HepG2 (cell line): Measurements from ENCODE around the gene SCGB1D4. TPM values are rescaled to one million over a fixed set of nuclear protein-coding genes. Genes with fewer than 3 reads are reported as not detected.

ENCODE experiments used
- EHMT2 ChIP-seq: fragments of 200-600 bp; sonication (generic); IDR thresholded peaks from 2 replicates; pipeline ENCODE4 v1.7.0; 2017; ENCODE audit warnings: antibody characterized with exemption, low read depth, low read length, borderline replicate concordance
- FOXA1 ChIP-seq, 2 experiments: fragments of 450-650 bp in 1 of 2; sonication (generic) in 1 of 2; formaldehyde crosslinking in 1 of 2; IDR thresholded peaks; 2 replicates each; pipeline versions ENCODE4 v1.4.0 to v1.6.1; 2016 to 2020; ENCODE audit warnings: missing genetic modification reagents in 1 of 2
- IRX3 ChIP-seq: sonication (generic); formaldehyde crosslinking; IDR thresholded peaks from 2 replicates; pipeline ENCODE4 v1.8.1; 2023; ENCODE audit warnings: mild to moderate bottlenecking, low read depth, missing genetic modification reagents, borderline replicate concordance
- MEIS2 ChIP-seq: sonication (generic); formaldehyde crosslinking; IDR thresholded peaks from 2 replicates; pipeline ENCODE4 v1.9.0; 2021; ENCODE audit warnings: mild to moderate bottlenecking, missing genetic modification reagents
- NR2C2 ChIP-seq: sonication (generic); formaldehyde crosslinking; IDR thresholded peaks from 2 replicates; pipeline ENCODE4 v1.4.0; 2020; ENCODE audit warnings: missing genetic modification reagents, mild to moderate bottlenecking, moderate library complexity, borderline replicate concordance
- NR2F2 ChIP-seq: IDR thresholded peaks from 2 replicates; pipeline ENCODE4 v1.6.1; 2012; ENCODE audit warnings: low read depth, inconsistent platforms, borderline replicate concordance
- RELA ChIP-seq: sonication (generic); formaldehyde crosslinking; IDR thresholded peaks from 2 replicates; pipeline ENCODE4 v1.4.0; 2020; ENCODE audit warnings: missing genetic modification reagents
- SRF ChIP-seq: IDR thresholded peaks from 2 replicates; pipeline ENCODE4 v1.6.1; 2011; ENCODE audit warnings: mild to moderate bottlenecking, low read depth, low read length, moderate library complexity
- TCF12 ChIP-seq, 2 experiments: fragments of 450-650 bp in 1 of 2; sonication (generic) in 1 of 2; formaldehyde crosslinking in 1 of 2; IDR thresholded peaks; 2 replicates each; pipeline versions ENCODE4 v1.6.1 to v1.8.0; 2017 to 2022; ENCODE audit warnings: antibody characterized with exemption in 1 of 2, mild to moderate bottlenecking in 1 of 2, missing genetic modification reagents in 1 of 2, moderate library complexity in 1 of 2
- ZNF503 ChIP-seq: sonication (generic); formaldehyde crosslinking; IDR thresholded peaks from 2 replicates; pipeline ENCODE4 v1.4.0; 2020; ENCODE audit warnings: missing genetic modification reagents
- polyA plus RNA-seq, 8 experiments: library from polyadenylated mRNA; depleted of rRNA in 3 of 8; stranded (reverse) in 7 of 8; unstranded in 1 of 8; fragments of >200 nt; fragmentation: Illumina TruSeq in 4 of 8; extraction: Trizol in 4 of 8; gene quantifications; 2 replicates each; pipeline versions ENCODE4 v1.2.1 to v1.2.3, GENCODE V29; 2011 to 2016; ENCODE audit warnings: low read depth in 4 of 8, missing spikeins in 1 of 8, mixed read lengths in 1 of 8; ENCODE audit not compliant: insufficient read depth in 1 of 8
- total RNA-seq, 5 experiments: library from RNA; depleted of rRNA; stranded (reverse); fragments of >200 nt; fragmentation: Illumina TruSeq; extraction: Trizol; gene quantifications; 2 replicates each; pipeline ENCODE4 v1.2.3, GENCODE V29; 2016; ENCODE audit warnings: low read depth in 1 of 5
- TF ChIP-seq, protein P1 (sequence below): IDR thresholded peaks from 2 replicates; pipeline ENCODE4 v1.6.1; 2016; ENCODE audit warnings: missing compliant biosample characterization, missing genetic modification reagents, borderline replicate concordance
- TF ChIP-seq, protein P2 (sequence below): sonication (generic); formaldehyde crosslinking; IDR thresholded peaks from 2 replicates; pipeline ENCODE4 v1.8.0; 2022; ENCODE audit warnings: missing genetic modification reagents, mild to moderate bottlenecking, inconsistent platforms, borderline replicate concordance
- TF ChIP-seq, protein P3 (sequence below): IDR thresholded peaks from 2 replicates; pipeline ENCODE4 v1.6.1; 2016; ENCODE audit warnings: low read depth, control low read depth
- TF ChIP-seq, protein P4 (sequence below), 2 experiments: sonication (generic) in 1 of 2; formaldehyde crosslinking in 1 of 2; IDR thresholded peaks; 2 replicates each; pipeline versions ENCODE4 v1.4.0 to v1.6.1; 2016 to 2020; ENCODE audit warnings: borderline replicate concordance in 1 of 2, low read depth in 1 of 2, mild to moderate bottlenecking in 1 of 2, missing genetic modification reagents in 1 of 2

SCGB1D4 gene
- total and polyA plus RNA-seq, 2 of the 13 experiments (the other 11 are each of a cell fraction or from before 2014, with no cell fraction given), result not detected

DNA sequence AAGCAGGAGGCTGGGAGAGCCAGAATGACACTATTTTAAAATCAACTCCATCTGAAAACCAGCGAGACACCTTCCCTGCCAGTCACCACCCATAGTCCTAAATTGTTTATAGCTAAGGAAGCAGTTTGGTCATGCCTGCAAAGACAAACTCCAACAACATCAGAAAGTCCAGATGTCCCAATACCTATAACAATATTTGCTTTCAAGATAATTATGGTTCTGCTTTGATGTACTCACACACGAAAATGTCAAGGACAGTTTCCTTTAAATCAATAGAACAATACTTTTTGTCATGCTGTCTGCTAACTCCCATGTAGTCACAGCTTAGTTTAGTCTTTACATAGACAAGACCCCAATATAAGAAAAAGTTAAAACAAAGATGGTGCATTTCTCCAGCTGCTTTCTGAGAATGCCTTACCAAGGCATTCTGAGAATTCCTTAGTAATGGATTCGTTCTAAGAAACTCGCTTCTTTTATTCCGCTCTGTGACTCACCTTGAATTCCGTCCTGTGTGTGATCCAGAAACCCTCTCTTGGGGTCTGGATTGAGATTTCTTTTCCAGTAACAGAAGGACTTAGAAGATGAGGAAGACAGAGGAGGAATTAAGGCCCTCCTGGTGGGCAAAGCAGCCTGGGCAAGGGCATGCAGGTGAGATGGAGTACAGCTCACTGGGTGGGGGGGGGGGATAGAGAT lies 38.5 kb downstream of the SCGB1D4 start (continued):
- TF ChIP-seq SRF (no peak), IRX3 (no peak), FOXA1 (IDR thresholded peaks at IDR 0.05) (peak; percentile 82), FOXA1 (CRISPR knock-in tag; IDR thresholded peaks at IDR 0.05) (peak; percentile 95), ZNF503 (peak; percentile 88), TCF12 (IDR thresholded peaks at IDR 0.05) (no peak), TCF12 (CRISPR knock-in tag; IDR thresholded peaks at IDR 0.05) (peak; percentile 92), EHMT2 (peak; percentile 43; the same call in 1 of the 2 replicates), NR2C2 (CRISPR knock-in tag) (peak; percentile 63; the same call in 1 of the 2 replicates), NR2F2 (peak; percentile 84), MEIS2 (CRISPR knock-in tag) (peak; percentile 80), RELA (CRISPR knock-in tag) (no peak)
- TF ChIP-seq, protein P1, sequence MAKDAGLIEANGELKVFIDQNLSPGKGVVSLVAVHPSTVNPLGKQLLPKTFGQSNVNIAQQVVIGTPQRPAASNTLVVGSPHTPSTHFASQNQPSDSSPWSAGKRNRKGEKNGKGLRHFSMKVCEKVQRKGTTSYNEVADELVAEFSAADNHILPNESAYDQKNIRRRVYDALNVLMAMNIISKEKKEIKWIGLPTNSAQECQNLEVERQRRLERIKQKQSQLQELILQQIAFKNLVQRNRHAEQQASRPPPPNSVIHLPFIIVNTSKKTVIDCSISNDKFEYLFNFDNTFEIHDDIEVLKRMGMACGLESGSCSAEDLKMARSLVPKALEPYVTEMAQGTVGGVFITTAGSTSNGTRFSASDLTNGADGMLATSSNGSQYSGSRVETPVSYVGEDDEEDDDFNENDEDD (CRISPR knock-in tag), result no peak
- TF ChIP-seq, protein P2, sequence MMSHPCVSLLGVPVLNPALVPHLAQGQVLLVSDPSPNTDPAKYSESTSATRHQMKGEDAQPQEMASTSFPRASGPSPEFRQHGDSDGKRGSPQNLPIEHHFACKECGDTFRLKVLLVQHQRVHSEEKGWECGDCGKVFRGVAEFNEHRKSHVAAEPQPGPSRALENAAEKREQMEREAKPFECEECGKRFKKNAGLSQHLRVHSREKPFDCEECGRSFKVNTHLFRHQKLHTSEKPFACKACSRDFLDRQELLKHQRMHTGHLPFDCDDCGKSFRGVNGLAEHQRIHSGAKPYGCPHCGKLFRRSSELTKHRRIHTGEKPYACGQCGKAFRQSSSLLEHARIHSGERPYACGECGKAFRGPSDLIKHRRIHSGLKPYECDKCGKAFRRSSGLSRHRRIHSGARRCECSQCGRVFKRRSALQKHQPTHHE (CRISPR knock-in tag), result peak; percentile 47; the same call in 1 of the 2 replicates
- TF ChIP-seq, protein P3, sequence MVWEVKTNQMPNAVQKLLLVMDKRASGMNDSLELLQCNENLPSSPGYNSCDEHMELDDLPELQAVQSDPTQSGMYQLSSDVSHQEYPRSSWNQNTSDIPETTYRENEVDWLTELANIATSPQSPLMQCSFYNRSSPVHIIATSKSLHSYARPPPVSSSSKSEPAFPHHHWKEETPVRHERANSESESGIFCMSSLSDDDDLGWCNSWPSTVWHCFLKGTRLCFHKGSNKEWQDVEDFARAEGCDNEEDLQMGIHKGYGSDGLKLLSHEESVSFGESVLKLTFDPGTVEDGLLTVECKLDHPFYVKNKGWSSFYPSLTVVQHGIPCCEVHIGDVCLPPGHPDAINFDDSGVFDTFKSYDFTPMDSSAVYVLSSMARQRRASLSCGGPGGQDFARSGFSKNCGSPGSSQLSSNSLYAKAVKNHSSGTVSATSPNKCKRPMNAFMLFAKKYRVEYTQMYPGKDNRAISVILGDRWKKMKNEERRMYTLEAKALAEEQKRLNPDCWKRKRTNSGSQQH, result 0 out of 2 replicates have a peak, but pooled peaks have one; percentile 29
- TF ChIP-seq, protein P4, sequence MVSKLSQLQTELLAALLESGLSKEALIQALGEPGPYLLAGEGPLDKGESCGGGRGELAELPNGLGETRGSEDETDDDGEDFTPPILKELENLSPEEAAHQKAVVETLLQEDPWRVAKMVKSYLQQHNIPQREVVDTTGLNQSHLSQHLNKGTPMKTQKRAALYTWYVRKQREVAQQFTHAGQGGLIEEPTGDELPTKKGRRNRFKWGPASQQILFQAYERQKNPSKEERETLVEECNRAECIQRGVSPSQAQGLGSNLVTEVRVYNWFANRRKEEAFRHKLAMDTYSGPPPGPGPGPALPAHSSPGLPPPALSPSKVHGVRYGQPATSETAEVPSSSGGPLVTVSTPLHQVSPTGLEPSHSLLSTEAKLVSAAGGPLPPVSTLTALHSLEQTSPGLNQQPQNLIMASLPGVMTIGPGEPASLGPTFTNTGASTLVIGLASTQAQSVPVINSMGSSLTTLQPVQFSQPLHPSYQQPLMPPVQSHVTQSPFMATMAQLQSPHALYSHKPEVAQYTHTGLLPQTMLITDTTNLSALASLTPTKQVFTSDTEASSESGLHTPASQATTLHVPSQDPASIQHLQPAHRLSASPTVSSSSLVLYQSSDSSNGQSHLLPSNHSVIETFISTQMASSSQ (IDR thresholded peaks at IDR 0.05; ENCODE audit: low read depth), result peak; percentile 63
- TF ChIP-seq, protein P4 (CRISPR knock-in tag; IDR thresholded peaks at IDR 0.05; ENCODE audit: borderline replicate concordance), result peak; percentile 89; the same call in 1 of the 2 replicates
